Brain microvascular endothelial cell (primary cell): ENCODE results near the gene CD81.

Experiments
- DNase-seq: peaks from one replicate; pipeline ENCODE4 v3.0.0-alpha.2; 2020
- H3K27ac ChIP-seq: fragments of 250-450 bp; sonication (Bioruptor Pico); 2 replicates; pipeline ENCODE4 v1.5.1; 2020; ENCODE audit warnings: mild to moderate bottlenecking, moderate library complexity
- H3K27me3 ChIP-seq: fragments of 250-450 bp; sonication (Bioruptor Pico); replicated peaks from 2 replicates; pipeline ENCODE4 v1.5.1; 2020; ENCODE audit warnings: mild to moderate bottlenecking
- H3K36me3 ChIP-seq: fragments of 250-450 bp; sonication (Bioruptor Pico); replicated peaks from 2 replicates; pipeline ENCODE4 v1.5.1; 2020; ENCODE audit warnings: mild to moderate bottlenecking
- H3K4me3 ChIP-seq: 2 replicates; pipeline ENCODE4 v1.5.1; 2011; ENCODE audit warnings: low read depth, mild to moderate bottlenecking, control low read depth, low read length, moderate library complexity
- in situ Hi-C: cut with HindIII; loops from 2 replicates; pipeline ENCODE4 v1.10.0; 2017; ENCODE audit warnings: low sequenced_read_pairs, low pct_ligation_motif_present
- TF ChIP-seq, protein P1 (sequence below): IDR thresholded peaks from 2 replicates; pipeline ENCODE4 v1.5.1; 2011; ENCODE audit warnings: low read depth, mild to moderate bottlenecking, moderate library complexity, low read length, control low read depth, inconsistent platforms; ENCODE audit errors: missing control alignments

Gene CD81

DNA sequence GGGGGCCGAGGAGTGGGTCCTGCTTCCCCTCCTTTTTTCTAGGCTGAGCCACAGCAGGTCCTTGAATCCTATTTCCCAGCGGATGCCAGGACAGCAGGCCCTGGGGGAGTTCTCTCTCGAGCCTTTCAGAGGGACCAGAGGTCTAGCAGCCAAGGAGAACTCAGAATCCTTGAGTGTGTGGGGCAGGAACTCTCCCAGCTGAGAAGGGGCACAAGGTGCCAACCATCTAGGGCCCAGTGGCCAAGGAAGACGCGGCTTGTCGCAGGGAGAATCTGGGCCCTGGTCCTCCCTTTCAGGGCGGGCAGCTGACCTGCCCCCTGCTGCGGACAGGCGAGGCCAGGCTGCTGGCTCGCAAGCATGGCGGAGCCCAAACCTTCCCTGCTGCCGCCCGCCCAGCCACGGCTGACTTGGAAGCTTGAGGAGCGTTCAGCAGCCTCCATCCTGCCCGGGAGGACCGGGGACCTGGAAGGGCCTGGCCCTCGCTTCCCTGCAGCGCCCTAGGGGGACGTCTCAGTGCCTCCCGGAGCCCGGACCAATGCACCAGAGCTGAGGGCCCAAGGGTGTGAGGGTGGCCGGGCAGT lies 22.5 kb downstream of the CD81 start:
- in situ Hi-C loops = no loop called here
- DNase-seq = no peak
- Histone ChIP-seq H3K4me3 (peak overlapping the region; percentile 80), H3K27me3 (no peaks in the 10 kb centered on the region), H3K27ac (peak overlapping the region; percentile 91), H3K36me3 (peaks cover 44% of the 10 kb centered on the region)
- TF ChIP-seq, protein P1, sequence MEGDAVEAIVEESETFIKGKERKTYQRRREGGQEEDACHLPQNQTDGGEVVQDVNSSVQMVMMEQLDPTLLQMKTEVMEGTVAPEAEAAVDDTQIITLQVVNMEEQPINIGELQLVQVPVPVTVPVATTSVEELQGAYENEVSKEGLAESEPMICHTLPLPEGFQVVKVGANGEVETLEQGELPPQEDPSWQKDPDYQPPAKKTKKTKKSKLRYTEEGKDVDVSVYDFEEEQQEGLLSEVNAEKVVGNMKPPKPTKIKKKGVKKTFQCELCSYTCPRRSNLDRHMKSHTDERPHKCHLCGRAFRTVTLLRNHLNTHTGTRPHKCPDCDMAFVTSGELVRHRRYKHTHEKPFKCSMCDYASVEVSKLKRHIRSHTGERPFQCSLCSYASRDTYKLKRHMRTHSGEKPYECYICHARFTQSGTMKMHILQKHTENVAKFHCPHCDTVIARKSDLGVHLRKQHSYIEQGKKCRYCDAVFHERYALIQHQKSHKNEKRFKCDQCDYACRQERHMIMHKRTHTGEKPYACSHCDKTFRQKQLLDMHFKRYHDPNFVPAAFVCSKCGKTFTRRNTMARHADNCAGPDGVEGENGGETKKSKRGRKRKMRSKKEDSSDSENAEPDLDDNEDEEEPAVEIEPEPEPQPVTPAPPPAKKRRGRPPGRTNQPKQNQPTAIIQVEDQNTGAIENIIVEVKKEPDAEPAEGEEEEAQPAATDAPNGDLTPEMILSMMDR = peak; percentile 4

DNA sequence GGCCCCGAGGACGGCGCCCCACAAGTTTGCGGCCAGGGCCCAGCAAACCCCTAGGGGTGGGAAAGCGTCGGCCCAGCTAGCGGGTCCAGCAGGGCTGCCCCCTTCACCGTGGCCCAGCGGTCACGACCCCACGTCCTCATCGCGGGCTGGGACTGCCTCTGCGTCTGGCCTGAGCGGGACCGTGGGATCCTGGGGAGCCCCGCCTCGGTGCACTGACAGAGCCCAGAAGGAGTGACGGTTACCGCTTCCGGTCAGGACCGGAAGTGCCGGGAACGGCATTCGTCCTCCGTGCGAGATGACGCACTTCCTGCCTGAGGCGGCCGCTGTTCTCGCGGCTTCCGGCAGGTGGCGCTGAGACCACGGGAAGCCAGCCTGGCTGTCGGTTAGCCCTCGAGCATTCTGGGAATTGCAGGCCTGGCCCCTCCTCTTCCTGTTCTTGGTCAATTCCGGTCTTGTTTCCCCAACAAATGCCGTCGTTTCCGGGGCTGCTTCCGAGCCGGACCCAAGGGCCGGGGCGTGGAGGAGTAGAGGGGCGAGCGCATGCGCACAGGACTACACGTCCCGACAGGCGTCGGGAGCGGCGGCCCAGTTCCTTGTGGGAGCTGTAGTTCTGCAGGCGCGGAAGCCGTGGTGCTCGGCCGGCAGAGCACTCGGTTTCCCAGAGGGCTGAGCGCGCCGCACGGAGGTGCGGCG lies 23.1 kb downstream of the CD81 start, which contains the start of gene TSSC4:
TSSC4 (plus strand) TSS at position 682 of the 693 bp plus-strand sequence. CDS start 1,884 bp downstream, outside the sequence.
- Histone ChIP-seq H3K4me3 (peak within 1 kb of the TSS; percentile 98), H3K36me3 (peaks cover 39% of the 10 kb centered on the region), H3K27me3 (no peaks in the 10 kb centered on the region), H3K27ac (peak within 1 kb of the TSS; percentile 91)
- TF ChIP-seq, protein P1 = peak; percentile 99
- DNase-seq = peak; percentile 99
- in situ Hi-C loops = no loop called here

DNA sequence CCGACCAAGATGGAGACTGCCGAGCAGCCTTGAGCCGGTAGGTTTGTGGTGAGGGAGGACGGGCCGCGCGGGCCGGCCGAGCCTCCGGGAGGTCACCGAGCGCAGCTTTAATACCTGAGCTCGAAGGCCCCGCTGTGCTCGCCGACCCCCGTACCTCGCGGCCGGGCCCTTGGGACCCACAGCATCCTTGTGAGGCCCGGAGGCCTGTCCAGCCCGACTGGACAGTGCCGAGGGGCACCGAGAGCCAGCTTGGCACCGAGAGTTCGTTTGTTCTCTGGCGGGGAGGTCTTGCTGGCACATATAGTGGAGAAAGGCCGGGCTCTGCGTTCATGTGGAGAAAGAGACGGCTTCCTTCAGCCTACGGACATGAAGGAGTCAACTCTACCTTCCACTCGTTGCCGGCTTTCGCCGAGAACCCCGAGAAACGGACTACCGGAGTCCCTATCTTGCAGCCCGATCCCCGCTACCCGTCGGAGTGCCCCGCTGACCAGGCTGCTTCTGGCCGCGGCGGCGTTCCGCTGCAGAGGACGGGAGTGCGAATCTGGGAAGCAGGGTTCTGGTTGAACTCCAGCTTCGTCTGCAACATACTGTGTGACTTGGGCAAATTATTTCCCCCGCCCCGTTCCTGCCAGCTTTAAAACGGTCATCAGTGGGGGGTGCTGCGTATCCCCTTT lies 23.8 kb downstream of the CD81 start:
- TF ChIP-seq, protein P1 = no peak
- DNase-seq = no peak
- in situ Hi-C loops = no loop called here
- H3K27me3 ChIP-seq = no peaks in the 10 kb centered on the region
- H3K36me3 ChIP-seq = peaks cover 33% of the 10 kb centered on the region
- H3K4me3 ChIP-seq = peak overlapping the region; percentile 98
- peak overlapping the region; percentile 74 for H3K27ac ChIP-seq

DNA sequence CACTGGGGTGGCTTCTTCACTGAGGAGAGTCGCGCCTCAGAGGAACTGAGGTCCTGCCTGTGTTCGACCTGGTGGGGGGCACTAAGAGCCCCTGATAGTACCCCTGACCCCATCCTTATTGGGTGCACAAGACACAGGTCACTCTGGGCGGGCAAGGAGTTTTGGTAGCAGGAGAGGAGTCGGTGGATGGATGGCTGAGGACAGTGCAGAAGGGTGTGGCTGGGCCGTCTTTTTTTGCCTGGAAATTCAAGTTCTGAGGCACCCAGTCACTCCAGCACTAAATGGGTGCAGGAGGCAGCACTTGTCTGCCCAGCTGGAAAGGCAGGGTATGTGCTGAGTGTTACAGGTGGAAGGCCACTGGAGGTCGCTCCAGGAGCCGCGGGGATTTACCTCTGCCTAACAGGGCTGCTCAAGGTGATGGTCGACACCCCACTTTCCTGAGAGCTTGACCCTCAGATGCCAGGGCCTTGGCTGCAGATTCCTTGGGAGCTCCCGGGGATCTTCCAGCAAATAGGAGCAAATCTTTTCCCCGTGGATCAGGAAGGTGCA lies 24.4 kb downstream of the CD81 start:
- Histone ChIP-seq H3K27me3 (no peaks in the 10 kb centered on the region), H3K4me3 (peak overlapping the region; percentile 98), H3K36me3 (peaks cover 27% of the 10 kb centered on the region), H3K27ac (peak overlapping the region; percentile 74)
- in situ Hi-C loops = no loop called here
- DNase-seq = no peak
- TF ChIP-seq, protein P1 = no peak

DNA sequence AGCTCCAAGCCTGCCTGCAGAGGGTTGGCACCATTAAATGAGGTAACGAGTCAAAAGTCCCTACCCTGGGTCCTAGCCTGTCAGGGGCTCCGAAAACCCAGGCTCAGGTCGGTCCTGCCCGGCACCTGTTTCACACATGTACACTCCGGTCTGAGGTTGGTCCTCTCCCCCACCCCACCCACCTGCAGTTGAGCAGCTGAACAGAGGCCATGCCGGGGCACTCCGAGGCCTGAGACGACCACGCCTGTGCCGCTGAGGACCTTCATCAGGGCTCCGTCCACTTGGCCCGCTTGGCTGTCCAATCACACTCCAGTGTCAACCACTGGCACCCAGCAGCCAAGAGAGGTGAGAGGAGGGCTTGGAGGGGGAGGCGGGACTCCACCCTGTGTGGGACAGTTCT lies 25.0 kb downstream of the CD81 start:
- DNase-seq = no peak
- in situ Hi-C loops = no loop called here
- Histone ChIP-seq H3K36me3 (peaks cover 21% of the 10 kb centered on the region), H3K4me3 (peak overlapping the region; percentile 98), H3K27ac (no peak overlapping the region), H3K27me3 (no peaks in the 10 kb centered on the region)
- TF ChIP-seq, protein P1 = no peak
